K562 (cell line): ENCODE results near the gene AMZ1. TPM values are rescaled to one million over a fixed set of nuclear protein-coding genes. Genes with fewer than 3 reads are reported as not detected.

ENCODE experiments used
- ELK3 ChIP-seq: fragments of 450-650 bp; formaldehyde crosslinking; IDR thresholded peaks from 2 replicates; pipeline ENCODE4 v1.4.0; 2020; ENCODE audit warnings: mild to moderate bottlenecking
- FOXM1 ChIP-seq, 2 experiments: fragments of 450-650 bp in 1 of 2; sonication (generic) in 1 of 2; formaldehyde crosslinking in 1 of 2; IDR thresholded peaks; 2 replicates each; pipeline versions ENCODE4 v1.6.1 to v1.9.0; 2017 to 2022; ENCODE audit warnings: low read depth in 2 of 2, mild to moderate bottlenecking in 2 of 2, missing genetic modification reagents in 1 of 2, moderate library complexity in 1 of 2
- HSF4 ChIP-seq: fragments of 250-450 bp; sonication (Bioruptor Pico); IDR thresholded peaks from 2 replicates; pipeline ENCODE4 v2.1.2; 2022; ENCODE audit warnings: mild to moderate bottlenecking, moderate library complexity, borderline replicate concordance
- PHB ChIP-seq: fragments of 250-450 bp; sonication (Bioruptor Pico); IDR thresholded peaks from 2 replicates; pipeline ENCODE4 v1.5.0; 2021
- SIRT6 ChIP-seq: IDR thresholded peaks from one replicate; pipeline ENCODE4 v1.6.1; 2012; ENCODE audit warnings: low read depth, mild to moderate bottlenecking, control low read depth, inconsistent platforms, low read length, moderate library complexity
- SRSF9 ChIP-seq: fragments of 200-400 bp; formaldehyde crosslinking; IDR thresholded peaks from 2 replicates; pipeline ENCODE4 v1.6.1; 2017; ENCODE audit warnings: low read depth, low read length, borderline replicate concordance
- ZBTB8A ChIP-seq: fragments of 450-650 bp; IDR thresholded peaks from 2 replicates; pipeline ENCODE4 v1.6.1; 2018; ENCODE audit warnings: mild to moderate bottlenecking, moderate library complexity; ENCODE audit not compliant: partially characterized antibody
- ZNF121 ChIP-seq: sonication (generic); formaldehyde crosslinking; conservative IDR thresholded peaks from 2 replicates; pipeline ENCODE4 v1.8.0; 2022; ENCODE audit warnings: missing genetic modification reagents
- ZNF318 ChIP-seq, 2 experiments: fragments of 450-650 bp; IDR thresholded peaks; 2 replicates each; pipeline ENCODE4 v1.6.1; 2016; ENCODE audit warnings: mild to moderate bottlenecking in 2 of 2, borderline replicate concordance in 1 of 2, low read depth in 1 of 2, moderate library complexity in 1 of 2
- ZNF347 ChIP-seq: fragments of 450-650 bp; formaldehyde crosslinking; IDR thresholded peaks from 2 replicates; pipeline ENCODE4 v1.4.0; 2020; ENCODE audit warnings: low read depth, mild to moderate bottlenecking, moderate library complexity
- ZNF507 ChIP-seq: conservative IDR thresholded peaks from 2 replicates; pipeline ENCODE4 v1.6.1; 2017; ENCODE audit warnings: missing genetic modification characterization, missing compliant biosample characterization
- ZNF584 ChIP-seq: fragments of 200-800 bp; sonication (Bioruptor generic); IDR thresholded peaks from 2 replicates; pipeline ENCODE4 v1.6.1; 2016; ENCODE audit warnings: low read depth, mild to moderate bottlenecking, missing genetic modification characterization, missing compliant biosample characterization
- ZNF764 ChIP-seq: fragments of 250-450 bp; sonication (Bioruptor Pico); IDR thresholded peaks from 2 replicates; pipeline ENCODE4 v1.4.0; 2020; ENCODE audit warnings: low read depth, mild to moderate bottlenecking, moderate library complexity
- polyA plus RNA-seq, 8 experiments: library from polyadenylated mRNA; depleted of rRNA in 4 of 8; stranded (reverse) in 5 of 8; unstranded in 3 of 8; fragments of >200 nt; fragmentation: Nextera tagmentation in 2 of 8; fragmentation: Illumina TruSeq in 1 of 8; extraction: Ambion mirVana in 2 of 8; extraction: Trizol in 1 of 8; gene quantifications; 2 replicates each; pipeline versions ENCODE4 v1.2.1 to v1.2.3, GENCODE V29; 2011 to 2014; ENCODE audit warnings: inconsistent platforms in 1 of 8, missing spikeins in 1 of 8
- total RNA-seq, 7 experiments: library from RNA; depleted of rRNA in 6 of 7; stranded (reverse); fragments of >200 nt in 6 of 7; fragmentation: Illumina TruSeq in 2 of 7; extraction: Trizol in 2 of 7; gene quantifications; 2 replicates each; pipeline versions ENCODE4 v1.2.1 to v1.2.3, GENCODE V29; 2011 to 2021; ENCODE audit warnings: low replicate concordance in 1 of 7

AMZ1 gene
- total and polyA plus RNA-seq, 9 of the 15 experiments (the other 6 are each of a cell fraction or from before 2014, with no cell fraction given) = not detected

- TF ChIP-seq ZNF318 (IDR thresholded peaks at IDR 0.05; ENCODE audit: borderline replicate concordance in 1 of 2, low read depth in 1 of 2) = no peak
- TF ChIP-seq ELK3 (CRISPR knock-in tag) = no peak
- TF ChIP-seq SIRT6 = no peak
- no peak for TF ChIP-seq FOXM1 (IDR thresholded peaks at IDR 0.05; ENCODE audit: low read depth)
- TF ChIP-seq FOXM1 (CRISPR knock-in tag; IDR thresholded peaks at IDR 0.05; ENCODE audit: low read depth) = no peak
- TF ChIP-seq HSF4 (CRISPR knock-in tag) = no peak
- TF ChIP-seq ZNF121 (CRISPR knock-in tag) = no peak
- TF ChIP-seq ZNF764 = no peak
- TF ChIP-seq ZNF584 = no peak
- TF ChIP-seq PHB (CRISPR knock-in tag) = no peak
- TF ChIP-seq SRSF9 = no peak
- TF ChIP-seq ZBTB8A = no peak
- TF ChIP-seq ZNF347 = no peak
- no peak for TF ChIP-seq ZNF507 (tag)
These were observed 43.3 kb upstream of the AMZ1 start (continued) for GRCh38 chr7:2644562-2645273.
